AG04450 (cell line): ENCODE measurements around the gene ARHGAP44. TPM values are rescaled to one million over a fixed set of nuclear protein-coding genes. Genes with fewer than 3 reads are reported as not detected.
A peak's percentile ranks its signal among the peaks of the same experiment; 100 is the strongest.

Source experiments
- CTCF ChIA-PET: fragments of 300-600, 350-600 bp; formaldehyde crosslinking; extraction: SDS; loops from one replicate; lab custom pipeline; 2022; ENCODE audit warnings: antibody characterized with exemption, inconsistent platforms; lab: Charles Lee
- POLR2A ChIA-PET: fragments of 350-600 bp; formaldehyde crosslinking; extraction: SDS; loops from one replicate; lab custom pipeline; 2021; ENCODE audit warnings: antibody characterized with exemption, inconsistent platforms; lab: Yijun Ruan, JAX
- DNase-seq: peaks from one replicate; pipeline ENCODE4 v3.0.0-alpha.2; 2011; ENCODE audit warnings: low read depth, low spot score
- H3K27ac ChIP-seq: one replicate; pipeline ENCODE4 v1.5.1; 2012; ENCODE audit warnings: low read depth, low read length, control low read depth
- H3K27me3 ChIP-seq: one replicate; pipeline ENCODE4 v1.6.0; 2012; ENCODE audit warnings: low read length; ENCODE audit not compliant: control insufficient read depth, insufficient read depth
- H3K4me3 ChIP-seq: 2 replicates; pipeline ENCODE4 v1.5.1; 2011; ENCODE audit warnings: mild to moderate bottlenecking, low read depth, low read length, control low read depth
- H3K9me3 ChIP-seq: 2 replicates; pipeline ENCODE4 v1.5.1; 2012; ENCODE audit warnings: low read length; ENCODE audit not compliant: control insufficient read depth, insufficient read depth
- CTCF ChIP-seq: IDR thresholded peaks from 2 replicates; pipeline ENCODE4 v1.5.1; 2011; ENCODE audit warnings: low read depth, low read length, control low read depth, inconsistent platforms
- polyA plus RNA-seq: library from polyadenylated mRNA; depleted of rRNA; stranded (reverse); fragments of >200 nt; gene quantifications from 2 replicates; pipeline ENCODE4 v1.2.3, GENCODE V29; 2011

The ARHGAP44 gene
- polyA plus RNA-seq, 1 experiment, result 1.3 TPM

GRCh38 chr17:12927001-12927400 is 137.7 kb downstream of the ARHGAP44 start:
- CTCF ChIA-PET, result no interaction called here
- Histone ChIP-seq H3K27me3 (no peaks in the 10 kb centered on the region), H3K27ac (no peak overlapping the region), H3K4me3 (no peak overlapping the region), H3K9me3 (no peaks in the 10 kb centered on the region)
- no peak for TF ChIP-seq CTCF
- DNase-seq, result no peak
- POLR2A ChIA-PET, result no interaction called here

GRCh38 chr17:12927541-12928425 is 138.5 kb downstream of the ARHGAP44 start:
- DNase-seq, result no peak
- ChIA-PET POLR2A (no interaction called here), CTCF (interaction anchor here (1.3 kb wide), 1 partner anchor 74 kb away, joined by 4 read pairs; no protein-coding TSS in a partner anchor)
- no peaks in the 10 kb centered on the region for H3K27me3 ChIP-seq
- no peak for TF ChIP-seq CTCF
- H3K4me3 ChIP-seq, result no peak overlapping the region
- H3K9me3 ChIP-seq, result no peaks in the 10 kb centered on the region
- H3K27ac ChIP-seq, result no peak overlapping the region

- peak; percentile 16; the same call in 1 of the 2 replicates for TF ChIP-seq CTCF
- no peak overlapping the region for H3K4me3 ChIP-seq
- no peak for DNase-seq
- no peak overlapping the region for H3K27ac ChIP-seq
- H3K27me3 ChIP-seq, result no peaks in the 10 kb centered on the region
- POLR2A ChIA-PET, result no interaction called here
- CTCF ChIA-PET, result interaction anchor here (1.3 kb wide), 1 partner anchor 74 kb away, joined by 4 read pairs; no protein-coding TSS in a partner anchor
- no peaks in the 10 kb centered on the region for H3K9me3 ChIP-seq
Measured at GRCh38 chr17:12928736-12929135, 139.4 kb downstream of the ARHGAP44 start.

- CTCF ChIA-PET, result no interaction called here
- H3K27ac ChIP-seq, result no peak overlapping the region
- POLR2A ChIA-PET, result no interaction called here
- no peak for DNase-seq
- H3K27me3 ChIP-seq, result no peaks in the 10 kb centered on the region
- no peak for TF ChIP-seq CTCF
- no peaks in the 10 kb centered on the region for H3K9me3 ChIP-seq
- H3K4me3 ChIP-seq, result no peak overlapping the region
Measured at GRCh38 chr17:12936501-12936900, 147.2 kb downstream of the ARHGAP44 start.

GRCh38 chr17:12940699-12941098 is 151.4 kb downstream of the ARHGAP44 start:
- no peak overlapping the region for H3K4me3 ChIP-seq
- no peak for TF ChIP-seq CTCF
- POLR2A ChIA-PET, result no interaction called here
- H3K27me3 ChIP-seq, result no peaks in the 10 kb centered on the region
- no peaks in the 10 kb centered on the region for H3K9me3 ChIP-seq
- no peak for DNase-seq
- H3K27ac ChIP-seq, result no peak overlapping the region
- CTCF ChIA-PET, result no interaction called here
